ENCODE results near the gene ADSS1.
A peak's percentile ranks its signal among the peaks of the same experiment; 100 is the strongest.

The ADSS1 gene

GRCh38 chr14:104703269-104703668 lies 20.8 kb upstream of the ADSS1 start:
- Mint-ChIP-seq H3K27ac (no peak overlapping the region), H3K36me3 (no peaks in the 10 kb centered on the region), H3K27me3 (no peaks in the 10 kb centered on the region), H3K9me3 (no peaks in the 10 kb centered on the region), H3K4me3 (no peak overlapping the region), H3K4me1 (peaks cover 3% of the 10 kb centered on the region)

GRCh38 chr14:104704252-104704651 lies 19.8 kb upstream of the ADSS1 start:
- Mint-ChIP-seq H3K27me3 (no peaks in the 10 kb centered on the region), H3K4me1 (peaks cover 4% of the 10 kb centered on the region), H3K27ac (no peak overlapping the region), H3K36me3 (no peaks in the 10 kb centered on the region), H3K9me3 (no peaks in the 10 kb centered on the region), H3K4me3 (no peak overlapping the region)

- H3K27ac Mint-ChIP-seq: no peak overlapping the region
- no peaks in the 10 kb centered on the region for H3K9me3 Mint-ChIP-seq
- H3K4me3 Mint-ChIP-seq: no peak overlapping the region
- H3K27me3 Mint-ChIP-seq: no peaks in the 10 kb centered on the region
- no peaks in the 10 kb centered on the region for H3K36me3 Mint-ChIP-seq
- peaks cover 4% of the 10 kb centered on the region for H3K4me1 Mint-ChIP-seq
These were observed 18.5 kb upstream of the ADSS1 start for GRCh38 chr14:104705340-104706047.

- Mint-ChIP-seq H3K4me1 (peaks cover 4% of the 10 kb centered on the region), H3K4me3 (no peak overlapping the region), H3K27me3 (no peaks in the 10 kb centered on the region), H3K36me3 (no peaks in the 10 kb centered on the region), H3K27ac (peak overlapping the region; percentile 30), H3K9me3 (no peaks in the 10 kb centered on the region)
These were observed 17.1 kb upstream of the ADSS1 start for GRCh38 chr14:104706733-104707607.

- Mint-ChIP-seq H3K27ac (no peak overlapping the region), H3K27me3 (no peaks in the 10 kb centered on the region), H3K4me3 (no peak overlapping the region), H3K9me3 (no peaks in the 10 kb centered on the region), H3K36me3 (no peaks in the 10 kb centered on the region), H3K4me1 (peaks cover 4% of the 10 kb centered on the region)
These were observed 16.1 kb upstream of the ADSS1 start for GRCh38 chr14:104707608-104708595.

- H3K27ac Mint-ChIP-seq: peak overlapping the region; percentile 77
These were observed 15.3 kb upstream of the ADSS1 start for GRCh38 chr14:104708606-104709268.

GRCh38 chr14:104709387-104710039 lies 14.5 kb upstream of the ADSS1 start:
- Mint-ChIP-seq H3K4me3 (no peak overlapping the region), H3K27ac (no peak overlapping the region)

More at GRCh38 chr14:104708606-104709268, 15.3 kb upstream of the ADSS1 start:
- Mint-ChIP-seq H3K9me3 (no peaks in the 10 kb centered on the region), H3K4me3 (no peak overlapping the region), H3K36me3 (no peaks in the 10 kb centered on the region), H3K27me3 (no peaks in the 10 kb centered on the region), H3K4me1 (peaks cover 4% of the 10 kb centered on the region)

GRCh38 chr14:104710071-104710735 lies 13.8 kb upstream of the ADSS1 start:
- H3K27me3 Mint-ChIP-seq: no peaks in the 10 kb centered on the region
- no peaks in the 10 kb centered on the region for H3K9me3 Mint-ChIP-seq
- H3K4me1 Mint-ChIP-seq: peaks cover 4% of the 10 kb centered on the region
- H3K36me3 Mint-ChIP-seq: no peaks in the 10 kb centered on the region
- no peak overlapping the region for H3K4me3 Mint-ChIP-seq
- no peak overlapping the region for H3K27ac Mint-ChIP-seq

More at GRCh38 chr14:104709387-104710039, 14.5 kb upstream of the ADSS1 start:
- Mint-ChIP-seq H3K9me3 (no peaks in the 10 kb centered on the region), H3K4me1 (peaks cover 4% of the 10 kb centered on the region), H3K36me3 (no peaks in the 10 kb centered on the region), H3K27me3 (no peaks in the 10 kb centered on the region)

GRCh38 chr14:104712881-104713734 lies 10.9 kb upstream of the ADSS1 start:
- Mint-ChIP-seq H3K36me3 (peaks cover 1% of the 10 kb centered on the region), H3K27ac (no peak overlapping the region), H3K4me1 (peaks cover 4% of the 10 kb centered on the region), H3K4me3 (no peak overlapping the region), H3K9me3 (no peaks in the 10 kb centered on the region), H3K27me3 (no peaks in the 10 kb centered on the region)

GRCh38 chr14:104714066-104714465 lies 10.0 kb upstream of the ADSS1 start:
- Mint-ChIP-seq H3K9me3 (no peaks in the 10 kb centered on the region), H3K27me3 (no peaks in the 10 kb centered on the region), H3K36me3 (peaks cover 1% of the 10 kb centered on the region), H3K4me1 (no peaks in the 10 kb centered on the region), H3K4me3 (no peak overlapping the region), H3K27ac (no peak overlapping the region)

- Mint-ChIP-seq H3K9me3 (no peaks in the 10 kb centered on the region), H3K36me3 (peaks cover 1% of the 10 kb centered on the region), H3K27me3 (no peaks in the 10 kb centered on the region), H3K4me3 (no peak overlapping the region), H3K27ac (no peak overlapping the region), H3K4me1 (no peaks in the 10 kb centered on the region)
These were observed 9.3 kb upstream of the ADSS1 start for GRCh38 chr14:104714681-104715080.

GRCh38 chr14:104715416-104715815 lies 8.6 kb upstream of the ADSS1 start:
- Mint-ChIP-seq H3K4me3 (no peak overlapping the region), H3K27me3 (no peaks in the 10 kb centered on the region), H3K9me3 (no peaks in the 10 kb centered on the region), H3K27ac (no peak overlapping the region), H3K36me3 (peaks cover 1% of the 10 kb centered on the region), H3K4me1 (no peaks in the 10 kb centered on the region)

- Mint-ChIP-seq H3K4me1 (no peaks in the 10 kb centered on the region), H3K27ac (no peak overlapping the region), H3K9me3 (no peaks in the 10 kb centered on the region), H3K36me3 (peaks cover 1% of the 10 kb centered on the region), H3K4me3 (no peak overlapping the region), H3K27me3 (no peaks in the 10 kb centered on the region)
These were observed 8.2 kb upstream of the ADSS1 start for GRCh38 chr14:104715871-104716270.

All from activated naive CD4-positive, alpha-beta T cell treated with anti-CD3 and anti-CD28 coated beads, Interleukin-2, amount 50 U/mL, for 24 hours (primary cell).